NB4 (cell line): ENCODE measurements around the gene IGF1R.

ENCODE experiments used
- DNase-seq: peaks from one replicate; pipeline ENCODE4 v3.0.0; 2010; ENCODE audit warnings: low read depth
- H3K4me3 ChIP-seq: one replicate; pipeline ENCODE4 v1.5.1; 2011; ENCODE audit warnings: mild to moderate bottlenecking, low read depth, low read length, moderate library complexity
- MYC ChIP-seq: IDR thresholded peaks from 2 replicates; pipeline ENCODE4 v1.6.1; 2011; ENCODE audit warnings: low read depth, low read length
- POLR2A ChIP-seq: IDR thresholded peaks from 2 replicates; pipeline ENCODE4 v1.6.1; 2011; ENCODE audit warnings: mild to moderate bottlenecking; ENCODE audit not compliant: insufficient read length; ENCODE audit errors: extremely low read depth
- TF ChIP-seq, protein P1 (sequence below): IDR thresholded peaks from 2 replicates; pipeline ENCODE4 v1.6.1; 2011; ENCODE audit warnings: low read depth, low read length
- TF ChIP-seq, protein P2 (sequence below): IDR thresholded peaks from one replicate; pipeline ENCODE4 v1.5.1; 2012; ENCODE audit warnings: low read depth, low read length

The IGF1R gene

DNA sequence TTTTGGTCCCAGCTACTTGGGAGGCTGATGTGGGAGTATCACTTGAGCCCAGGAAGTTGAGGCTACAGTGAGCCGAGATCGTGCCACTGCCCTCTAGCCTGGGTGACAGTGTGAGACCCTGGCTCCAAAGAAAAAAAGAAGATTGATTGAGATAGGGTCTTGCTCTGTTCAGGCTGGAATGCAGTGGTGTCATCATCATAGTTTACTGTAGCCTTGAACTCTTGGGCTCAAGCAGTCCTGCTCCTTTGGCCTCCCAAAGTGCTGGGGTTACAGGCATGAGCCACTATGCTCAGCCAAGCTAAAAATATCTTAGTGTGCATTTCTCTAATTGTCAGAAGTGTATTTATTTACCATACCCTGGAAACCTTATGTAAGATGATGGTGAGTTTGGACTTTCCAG lies 43.9 kb downstream of the IGF1R start:
- no peak overlapping the region for H3K4me3 ChIP-seq
- no peak for DNase-seq
- no peak for TF ChIP-seq MYC
- TF ChIP-seq, protein P1, sequence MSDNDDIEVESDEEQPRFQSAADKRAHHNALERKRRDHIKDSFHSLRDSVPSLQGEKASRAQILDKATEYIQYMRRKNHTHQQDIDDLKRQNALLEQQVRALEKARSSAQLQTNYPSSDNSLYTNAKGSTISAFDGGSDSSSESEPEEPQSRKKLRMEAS: no peak
- TF ChIP-seq, protein P2, sequence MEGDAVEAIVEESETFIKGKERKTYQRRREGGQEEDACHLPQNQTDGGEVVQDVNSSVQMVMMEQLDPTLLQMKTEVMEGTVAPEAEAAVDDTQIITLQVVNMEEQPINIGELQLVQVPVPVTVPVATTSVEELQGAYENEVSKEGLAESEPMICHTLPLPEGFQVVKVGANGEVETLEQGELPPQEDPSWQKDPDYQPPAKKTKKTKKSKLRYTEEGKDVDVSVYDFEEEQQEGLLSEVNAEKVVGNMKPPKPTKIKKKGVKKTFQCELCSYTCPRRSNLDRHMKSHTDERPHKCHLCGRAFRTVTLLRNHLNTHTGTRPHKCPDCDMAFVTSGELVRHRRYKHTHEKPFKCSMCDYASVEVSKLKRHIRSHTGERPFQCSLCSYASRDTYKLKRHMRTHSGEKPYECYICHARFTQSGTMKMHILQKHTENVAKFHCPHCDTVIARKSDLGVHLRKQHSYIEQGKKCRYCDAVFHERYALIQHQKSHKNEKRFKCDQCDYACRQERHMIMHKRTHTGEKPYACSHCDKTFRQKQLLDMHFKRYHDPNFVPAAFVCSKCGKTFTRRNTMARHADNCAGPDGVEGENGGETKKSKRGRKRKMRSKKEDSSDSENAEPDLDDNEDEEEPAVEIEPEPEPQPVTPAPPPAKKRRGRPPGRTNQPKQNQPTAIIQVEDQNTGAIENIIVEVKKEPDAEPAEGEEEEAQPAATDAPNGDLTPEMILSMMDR: no peak
- no peak for TF ChIP-seq POLR2A

DNA sequence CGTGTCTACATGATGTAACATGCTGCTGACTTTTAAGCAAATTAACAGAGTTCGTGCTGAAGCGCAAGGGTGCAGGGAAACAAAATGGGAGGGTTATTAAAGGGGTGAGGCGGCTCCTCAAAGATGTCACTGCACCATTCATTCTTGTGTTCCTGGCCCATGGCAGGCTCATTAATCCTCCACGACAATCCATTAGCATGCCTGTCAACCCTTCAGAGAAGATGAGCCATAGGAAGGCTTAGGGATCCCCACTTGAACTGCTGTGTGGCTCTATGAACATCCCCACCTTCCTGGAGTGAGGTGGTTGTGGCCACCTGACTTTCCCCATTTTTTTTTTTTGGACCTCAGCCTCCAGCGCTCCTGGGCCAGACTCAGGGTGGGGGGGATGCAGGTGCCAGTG lies 45.8 kb downstream of the IGF1R start:
- no peak for DNase-seq
- no peak overlapping the region for H3K4me3 ChIP-seq
- TF ChIP-seq, protein P1: no peak
- TF ChIP-seq POLR2A (no peak), MYC (no peak)
- TF ChIP-seq, protein P2: no peak

DNA sequence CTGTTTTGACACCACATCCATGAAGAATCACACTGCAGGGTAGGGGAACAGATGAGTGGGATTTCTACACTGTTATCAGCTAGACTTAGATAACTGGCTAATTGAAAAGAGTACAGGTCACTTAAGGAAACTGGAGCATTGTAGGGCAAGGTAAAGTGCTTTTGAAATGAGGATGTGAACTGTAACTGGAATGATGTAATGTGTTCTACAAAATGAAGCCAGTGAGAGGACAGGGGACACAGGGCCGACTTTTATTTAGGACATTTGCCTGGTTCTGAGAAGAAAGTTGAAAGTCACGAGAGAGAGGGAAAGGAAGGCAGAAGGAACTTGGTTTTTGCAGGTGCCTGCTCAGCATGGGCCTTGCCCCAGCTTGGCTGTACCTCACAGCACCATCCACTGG lies 50.5 kb downstream of the IGF1R start:
- TF ChIP-seq, protein P1: no peak
- TF ChIP-seq POLR2A (no peak), MYC (no peak)
- TF ChIP-seq, protein P2: no peak
- no peak overlapping the region for H3K4me3 ChIP-seq
- DNase-seq: no peak

DNA sequence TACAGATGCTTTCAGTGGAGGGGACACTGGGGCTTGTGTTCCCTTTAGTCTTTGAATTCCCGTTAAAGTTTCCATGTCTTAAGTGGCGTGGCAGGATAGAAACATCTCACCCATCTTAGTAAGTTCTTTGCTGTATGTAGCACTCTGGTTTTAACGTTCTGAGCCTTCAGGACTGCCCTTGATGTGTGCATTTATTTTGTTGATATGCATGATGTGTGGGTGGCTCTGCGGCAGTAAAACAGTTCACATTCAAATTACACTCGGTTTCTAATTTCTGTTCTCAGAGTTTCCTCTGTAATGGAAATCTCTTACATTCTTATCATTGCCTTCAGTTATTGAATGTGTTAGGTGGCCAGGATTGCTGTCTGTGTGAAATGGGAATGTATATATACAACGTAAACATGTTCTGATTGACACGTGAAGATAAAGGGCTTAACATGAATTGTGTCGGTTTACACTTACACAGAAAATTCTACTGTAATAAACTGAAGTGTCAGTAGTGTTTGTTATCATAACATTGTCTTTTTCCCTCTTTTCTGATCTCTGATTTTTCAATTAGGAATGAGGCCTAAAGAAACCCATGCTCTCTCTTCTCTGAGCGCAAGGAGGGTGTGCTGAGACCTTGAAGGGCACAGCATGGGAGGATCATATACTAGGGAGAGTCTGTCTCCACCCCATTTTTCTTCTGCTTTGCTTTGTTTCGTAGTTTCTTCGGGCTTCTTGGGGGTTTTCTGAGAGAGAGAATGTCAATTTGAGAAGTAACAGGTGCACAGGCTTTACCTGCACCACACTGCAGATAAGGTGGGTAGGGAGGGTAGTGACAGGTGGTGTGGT lies 51.5 kb downstream of the IGF1R start:
- no peak for TF ChIP-seq MYC
- TF ChIP-seq POLR2A: no peak
- TF ChIP-seq, protein P2: no peak
- TF ChIP-seq, protein P1: no peak
- DNase-seq: no peak
- H3K4me3 ChIP-seq: no peak overlapping the region

DNA sequence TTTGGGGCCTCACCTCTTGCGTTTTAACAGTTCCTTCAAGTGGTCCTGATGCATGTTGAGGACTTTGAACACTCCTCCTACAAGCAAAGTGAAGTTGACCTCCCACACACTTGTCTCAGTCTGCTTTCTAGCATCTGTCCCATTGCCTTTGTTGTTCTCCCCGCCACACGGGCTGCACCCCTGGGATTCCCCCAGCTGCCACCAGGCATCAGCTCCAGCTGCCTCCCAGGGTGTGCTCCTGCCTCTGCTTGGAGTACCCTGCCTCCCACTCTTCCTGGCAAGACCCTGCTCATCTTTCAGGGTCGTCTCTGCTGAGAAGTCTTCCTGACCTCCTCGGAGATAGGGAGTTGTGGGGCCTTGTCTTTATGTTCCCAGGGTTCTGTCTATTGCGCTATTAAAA lies 52.2 kb downstream of the IGF1R start:
- H3K4me3 ChIP-seq: no peak overlapping the region
- TF ChIP-seq POLR2A: no peak
- TF ChIP-seq, protein P1: no peak
- TF ChIP-seq, protein P2: no peak
- no peak for TF ChIP-seq MYC
- no peak for DNase-seq
